ENCODE data around the gene ARHGAP15.

GRCh38 chr2:143716522-143716921, 587.3 kb downstream of the ARHGAP15 start:
- TF ChIP-seq, protein P1, sequence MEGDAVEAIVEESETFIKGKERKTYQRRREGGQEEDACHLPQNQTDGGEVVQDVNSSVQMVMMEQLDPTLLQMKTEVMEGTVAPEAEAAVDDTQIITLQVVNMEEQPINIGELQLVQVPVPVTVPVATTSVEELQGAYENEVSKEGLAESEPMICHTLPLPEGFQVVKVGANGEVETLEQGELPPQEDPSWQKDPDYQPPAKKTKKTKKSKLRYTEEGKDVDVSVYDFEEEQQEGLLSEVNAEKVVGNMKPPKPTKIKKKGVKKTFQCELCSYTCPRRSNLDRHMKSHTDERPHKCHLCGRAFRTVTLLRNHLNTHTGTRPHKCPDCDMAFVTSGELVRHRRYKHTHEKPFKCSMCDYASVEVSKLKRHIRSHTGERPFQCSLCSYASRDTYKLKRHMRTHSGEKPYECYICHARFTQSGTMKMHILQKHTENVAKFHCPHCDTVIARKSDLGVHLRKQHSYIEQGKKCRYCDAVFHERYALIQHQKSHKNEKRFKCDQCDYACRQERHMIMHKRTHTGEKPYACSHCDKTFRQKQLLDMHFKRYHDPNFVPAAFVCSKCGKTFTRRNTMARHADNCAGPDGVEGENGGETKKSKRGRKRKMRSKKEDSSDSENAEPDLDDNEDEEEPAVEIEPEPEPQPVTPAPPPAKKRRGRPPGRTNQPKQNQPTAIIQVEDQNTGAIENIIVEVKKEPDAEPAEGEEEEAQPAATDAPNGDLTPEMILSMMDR (IDR thresholded peaks at IDR 0.05 in 8 of 11, conservative IDR thresholded peaks at IDR 0.05 in 3 of 11) = no peak
- no peak for TF ChIP-seq POLR2AphosphoS5 (IDR thresholded peaks at IDR 0.05)
- TF ChIP-seq POLR2A (IDR thresholded peaks at IDR 0.05) = no peak

All from spleen (tissue), 7 donors.